HG03103 (cell line): Measurements from ENCODE around the gene ENO4.

ENCODE experiments used
- ATAC-seq: cut with Tn5 transposase; IDR thresholded peaks from one replicate; pipeline ENCODE4 v1.9.1; 2021; ENCODE audit warnings: low read depth; ENCODE audit not compliant: unreplicated experiment

The ENO4 gene, protein sequence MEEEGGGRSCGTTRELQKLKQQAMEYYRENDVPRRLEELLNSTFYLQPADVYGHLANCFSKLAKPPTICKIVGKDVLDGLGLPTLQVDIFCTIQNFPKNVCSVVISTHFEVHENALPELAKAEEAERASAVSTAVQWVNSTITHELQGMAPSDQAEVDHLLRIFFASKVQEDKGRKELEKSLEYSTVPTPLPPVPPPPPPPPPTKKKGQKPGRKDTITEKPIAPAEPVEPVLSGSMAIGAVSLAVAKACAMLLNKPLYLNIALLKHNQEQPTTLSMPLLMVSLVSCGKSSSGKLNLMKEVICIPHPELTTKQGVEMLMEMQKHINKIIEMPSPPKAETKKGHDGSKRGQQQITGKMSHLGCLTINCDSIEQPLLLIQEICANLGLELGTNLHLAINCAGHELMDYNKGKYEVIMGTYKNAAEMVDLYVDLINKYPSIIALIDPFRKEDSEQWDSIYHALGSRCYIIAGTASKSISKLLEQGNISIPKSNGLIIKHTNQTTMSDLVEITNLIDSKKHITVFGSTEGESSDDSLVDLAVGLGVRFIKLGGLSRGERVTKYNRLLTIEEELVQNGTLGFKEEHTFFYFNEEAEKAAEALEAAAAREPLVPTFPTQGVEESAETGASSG

GRCh38 chr10:116849248-116850057 is at the start of gene ENO4:
ENO4 (plus strand) TSS chr10:116849499; CDS start chr10:116849567, 68 bp downstream.
- peak; percentile 56 for ATAC-seq

DNA sequence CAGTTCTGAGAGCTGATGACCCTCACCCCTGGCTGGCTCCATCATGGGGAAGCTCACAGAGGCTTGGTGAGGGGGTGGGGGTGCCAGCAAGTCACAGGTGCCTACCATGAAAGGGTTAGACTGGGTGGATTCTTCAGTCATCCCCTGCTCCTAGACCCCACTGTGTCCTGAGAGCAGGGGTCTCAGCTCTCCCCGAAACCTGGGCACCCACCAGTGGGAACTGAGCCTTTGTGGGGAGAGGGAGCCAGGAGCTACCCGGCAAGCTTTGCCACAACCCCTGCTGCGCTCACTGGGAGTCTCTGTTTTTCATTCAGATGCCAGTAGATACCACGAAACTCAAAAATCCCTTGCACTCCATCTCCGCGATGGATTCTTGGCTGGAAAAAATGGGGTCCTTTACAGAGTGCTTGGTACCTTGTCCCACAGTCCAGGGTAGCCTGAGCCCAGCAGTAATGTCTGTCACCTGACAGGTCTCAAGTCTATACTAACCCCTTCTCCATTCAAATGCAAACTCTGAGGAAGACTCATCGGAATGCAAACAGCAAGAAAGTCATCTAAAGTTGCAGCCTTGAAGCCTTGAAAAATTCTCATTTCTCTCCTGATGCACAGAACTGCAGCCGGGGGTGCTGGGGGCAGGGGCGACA is 48.9 kb upstream of the ENO4 start:
- no peak for ATAC-seq

- no peak for ATAC-seq
These were observed 47.6 kb upstream of the ENO4 start for GRCh38 chr10:116801658-116802057.

DNA sequence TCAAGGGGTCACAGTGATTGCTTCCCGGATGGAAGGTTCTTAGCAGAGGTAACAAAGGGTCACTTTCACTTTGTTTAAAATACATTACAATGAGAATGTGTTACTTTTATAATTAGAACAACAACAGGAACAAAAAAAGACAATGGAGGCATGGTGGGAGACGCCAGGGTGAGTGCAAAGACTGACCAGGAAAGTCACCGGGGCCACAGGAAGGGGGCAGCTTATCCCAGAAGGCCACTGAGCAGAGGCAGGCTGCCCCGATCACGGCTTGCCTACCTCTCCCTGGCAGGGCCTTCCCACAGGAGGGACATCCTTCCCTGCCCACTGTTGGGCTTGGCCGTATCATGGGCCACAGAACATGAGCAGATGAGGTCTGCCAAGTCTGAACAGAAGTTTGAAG is 46.8 kb upstream of the ENO4 start:
- ATAC-seq, result no peak

DNA sequence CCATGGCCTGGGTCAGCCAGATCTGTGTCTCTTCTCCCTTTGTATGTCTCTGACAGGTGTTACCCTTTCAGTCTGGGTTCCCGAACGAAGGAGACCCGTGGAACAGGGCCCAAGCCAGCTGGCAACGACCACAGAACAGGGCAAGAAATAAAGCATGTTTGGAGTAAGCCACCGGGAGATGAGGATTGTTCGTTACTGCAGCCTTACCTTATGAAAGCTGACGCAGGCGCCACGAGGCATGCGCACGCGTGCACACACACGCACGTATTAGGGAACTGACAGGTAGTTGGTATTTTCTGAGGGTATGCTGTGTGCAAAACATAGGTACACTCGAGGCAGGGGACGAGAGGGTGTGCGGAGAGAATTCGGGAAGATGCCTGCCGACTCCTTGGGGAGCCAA is 46.4 kb upstream of the ENO4 start:
- no peak for ATAC-seq

- no peak for ATAC-seq
These were observed 45.6 kb upstream of the ENO4 start for GRCh38 chr10:116803451-116804249.

DNA sequence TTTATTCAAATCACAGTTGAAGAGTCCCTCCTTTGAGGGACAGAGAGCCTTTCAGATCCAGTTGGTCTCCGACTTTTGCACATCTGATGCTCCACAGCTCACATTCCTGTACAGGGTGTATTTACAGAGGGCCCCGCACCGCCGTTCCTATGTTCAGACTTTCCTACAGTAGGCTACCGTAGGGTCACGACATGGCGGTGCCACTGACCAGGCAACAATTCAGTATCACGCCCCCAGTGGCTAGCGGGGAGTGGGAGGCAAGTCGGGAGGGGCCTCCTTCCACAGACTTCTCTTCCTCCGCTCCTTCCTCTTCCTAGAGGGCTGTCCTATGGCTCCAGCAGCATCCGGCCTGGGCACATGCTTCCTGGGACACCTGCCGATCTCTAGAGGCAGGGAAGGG is 40.6 kb upstream of the ENO4 start:
- ATAC-seq, result no peak

GRCh38 chr10:116809483-116810119 is 39.7 kb upstream of the ENO4 start:
- ATAC-seq, result no peak

- ATAC-seq, result no peak
These were observed 39.2 kb upstream of the ENO4 start for GRCh38 chr10:116810120-116810500.

DNA sequence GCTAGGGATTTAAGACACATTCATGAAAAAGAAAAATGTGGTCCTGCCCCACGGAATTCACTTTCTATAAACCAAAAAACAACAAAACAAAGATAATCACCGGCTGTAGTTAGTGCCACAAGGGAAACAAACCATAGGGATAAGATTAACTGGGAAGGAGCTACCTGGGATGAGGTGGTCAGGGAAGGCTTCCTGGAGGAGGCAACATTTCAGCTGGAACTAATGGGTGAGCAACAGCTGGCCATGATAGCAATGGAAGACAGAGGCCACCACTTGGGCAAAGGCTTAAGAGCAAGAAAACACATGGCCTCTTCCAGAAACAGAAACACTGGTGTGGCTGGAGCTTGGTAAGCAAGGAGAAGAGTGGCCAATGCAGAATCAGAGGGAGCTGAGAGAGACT is 38.4 kb upstream of the ENO4 start:
- ATAC-seq, result no peak

DNA sequence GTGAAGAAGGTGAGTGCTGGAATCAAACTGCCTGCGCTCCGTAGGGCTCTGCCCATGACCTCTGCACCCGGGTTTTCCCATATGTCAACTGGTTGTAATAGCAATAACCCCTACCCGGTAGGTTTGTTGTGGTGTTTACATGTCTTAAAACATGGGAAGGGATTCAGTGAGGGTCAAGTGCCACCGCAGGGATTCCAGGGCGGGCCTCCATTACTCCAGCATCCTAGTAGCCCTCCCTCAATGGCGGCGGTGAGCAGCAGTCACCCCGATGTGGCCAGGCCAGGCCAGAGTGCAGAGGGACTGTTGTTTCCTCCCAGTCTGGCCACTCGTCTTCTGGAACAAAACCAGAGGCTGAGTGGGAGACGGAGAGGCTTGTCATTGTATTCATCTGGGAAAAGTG is 37.6 kb upstream of the ENO4 start:
- ATAC-seq, result no peak

DNA sequence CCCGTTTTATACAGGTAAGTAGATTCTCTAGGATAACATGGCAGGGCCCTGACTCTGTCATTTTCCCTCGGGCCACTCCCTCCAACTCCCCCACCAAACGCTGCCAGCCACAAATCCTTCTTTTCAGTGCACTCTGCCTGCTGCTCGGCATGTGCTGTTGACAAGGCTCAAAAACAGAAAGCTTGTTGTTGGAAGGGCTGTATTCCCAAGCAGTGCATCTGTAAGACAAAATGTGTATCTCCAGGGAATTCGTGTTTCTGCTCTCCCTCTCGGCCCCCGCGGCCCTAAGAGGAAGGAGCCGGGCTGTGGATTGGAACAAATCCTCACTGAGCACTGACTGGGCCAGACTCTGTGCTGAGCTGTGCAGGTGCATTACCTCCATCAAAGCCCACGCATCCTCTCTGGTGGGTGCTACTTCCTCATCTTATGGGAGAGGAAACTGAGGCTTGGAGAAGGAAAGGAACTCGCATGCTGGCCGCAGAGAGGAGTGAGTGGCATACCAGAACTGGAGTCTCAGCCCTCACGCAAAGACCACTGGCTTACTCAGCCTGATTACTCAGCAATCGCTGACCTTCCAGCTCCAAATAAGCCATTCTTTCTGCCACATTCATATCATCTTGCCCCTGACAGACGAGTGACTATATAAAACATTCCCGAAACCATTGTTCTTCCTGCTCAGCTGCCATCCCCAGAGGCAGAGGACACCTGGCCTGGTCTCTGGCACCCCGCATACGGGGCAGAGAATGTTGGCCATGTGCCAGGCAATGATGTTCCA is 33.5 kb upstream of the ENO4 start:
- ATAC-seq, result no peak

DNA sequence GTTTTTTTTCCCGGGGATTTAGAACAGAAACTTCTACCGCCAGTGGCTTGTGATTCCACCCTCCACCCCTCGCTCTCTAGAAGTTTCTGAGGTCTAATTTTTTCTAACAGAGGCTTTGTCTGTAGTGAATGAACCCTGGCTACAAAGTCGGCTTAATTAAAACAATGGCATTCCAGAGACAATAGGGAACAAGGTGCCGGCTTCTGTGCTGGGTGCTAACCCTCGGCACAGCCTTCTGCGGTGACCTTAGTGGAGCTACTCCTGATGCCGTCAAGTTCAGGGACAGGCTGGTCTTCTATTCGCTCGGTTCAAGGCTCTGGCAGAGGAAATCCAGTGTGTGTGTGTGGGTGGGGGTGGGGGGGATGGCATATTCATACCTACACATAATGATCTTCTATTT is 32.1 kb upstream of the ENO4 start:
- no peak for ATAC-seq

- no peak for ATAC-seq
These were observed 31.4 kb upstream of the ENO4 start for GRCh38 chr10:116817780-116818343.

GRCh38 chr10:116819999-116820677 is 29.2 kb upstream of the ENO4 start:
- ATAC-seq, result no peak

DNA sequence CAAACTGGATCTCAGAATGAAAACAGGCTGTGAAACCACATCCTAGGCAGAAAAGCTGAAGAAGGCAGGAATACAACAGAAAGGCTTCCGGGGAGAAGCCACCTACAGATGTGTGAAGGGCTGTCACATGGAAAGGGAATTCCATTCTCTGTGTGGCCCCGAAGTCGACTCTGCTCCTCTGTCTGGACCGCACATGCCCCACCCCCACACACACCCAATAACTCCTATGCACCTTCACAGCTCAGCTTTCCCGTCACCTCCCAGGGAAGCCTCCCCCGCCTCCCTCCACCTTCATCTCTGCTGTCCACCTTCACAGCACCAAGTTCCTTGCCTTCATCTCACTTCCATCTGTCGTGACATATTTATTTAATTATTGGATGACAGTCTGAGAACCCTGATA is 23.4 kb upstream of the ENO4 start:
- ATAC-seq, result no peak

DNA sequence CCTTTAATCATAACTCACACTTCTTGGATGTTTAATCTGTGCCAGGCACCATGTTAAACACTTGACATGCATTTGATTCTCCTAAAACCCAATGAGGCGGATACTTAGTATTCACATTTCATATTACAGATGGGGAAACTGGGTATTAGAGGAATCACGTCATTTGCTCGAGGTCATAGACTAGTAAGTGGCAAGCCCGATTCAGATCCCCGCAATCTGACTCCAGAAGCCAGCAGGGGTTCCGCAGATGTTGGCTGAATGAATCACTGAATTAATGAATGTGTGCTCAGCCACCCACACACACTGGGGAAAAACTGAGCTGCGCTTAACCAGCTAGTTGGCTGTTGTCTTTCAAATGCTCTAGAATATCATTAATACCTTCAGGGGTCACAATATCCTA is 22.5 kb upstream of the ENO4 start:
- no peak for ATAC-seq

GRCh38 chr10:116827214-116827671 is 22.1 kb upstream of the ENO4 start:
- ATAC-seq, result no peak
